ENCODE data around the gene P2RX3.

P2RX3 gene

DNA sequence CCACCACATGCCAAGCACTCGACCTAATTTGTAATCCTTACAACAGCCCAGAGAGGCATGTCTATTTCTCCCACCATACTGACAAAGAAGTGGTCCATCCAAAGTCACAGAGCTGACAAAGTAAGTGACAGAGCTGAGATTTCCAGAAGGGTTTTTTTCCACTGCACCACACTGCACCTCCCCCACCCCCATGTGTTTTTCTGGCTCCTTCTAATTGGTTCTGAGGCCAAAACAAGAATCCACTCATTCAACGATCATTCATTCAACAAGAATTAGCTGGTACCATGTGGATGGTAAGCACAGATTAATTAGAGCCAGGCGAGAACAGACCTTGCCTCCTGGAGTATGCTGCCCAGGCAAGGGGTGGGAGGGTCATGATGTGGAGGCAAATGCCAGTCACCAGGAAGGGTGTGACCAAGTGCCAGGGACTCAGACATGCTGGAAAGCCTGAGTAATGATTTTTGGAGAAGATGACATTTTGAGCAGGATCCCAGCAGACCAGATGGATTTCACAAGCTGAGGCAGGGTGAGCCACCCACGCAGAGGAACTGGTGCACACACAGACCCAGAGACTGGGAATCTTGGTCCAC lies 67.2 kb downstream of the P2RX3 start:
- no peak for FAIRE-seq

DNA sequence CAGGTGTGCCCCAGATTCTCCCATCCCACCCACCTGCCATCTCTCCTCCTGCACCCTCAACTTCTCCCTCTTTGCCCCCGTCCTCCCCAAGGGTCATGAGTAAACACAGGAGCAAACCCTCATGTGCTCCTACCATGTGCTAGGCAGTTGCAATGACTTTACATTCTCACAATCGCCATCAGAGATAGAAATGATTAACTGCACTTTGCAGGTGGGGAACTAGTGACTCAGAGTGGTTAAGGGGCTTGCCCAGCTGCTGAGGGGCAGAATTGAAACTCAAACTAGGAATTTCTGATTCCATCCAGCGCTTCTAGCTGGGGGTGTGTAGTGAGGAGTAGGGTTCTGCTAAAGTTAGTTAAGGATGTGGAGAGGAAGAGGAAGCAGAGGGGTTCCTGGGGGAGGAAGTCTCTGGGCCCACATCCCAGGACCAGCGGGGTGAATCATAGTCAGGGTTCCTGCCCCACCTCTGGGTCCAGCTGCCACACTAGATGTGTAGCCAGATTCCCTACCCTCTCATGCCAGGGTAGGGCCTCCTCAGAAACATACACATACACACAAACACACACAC lies 68.3 kb downstream of the P2RX3 start:
- no peak for FAIRE-seq

- no peak for FAIRE-seq
Measured at GRCh38 chr11:57407010-57407920, 69.1 kb downstream of the P2RX3 start.

GRCh38 chr11:57407941-57408475 lies 69.9 kb downstream of the P2RX3 start:
- FAIRE-seq = no peak

DNA sequence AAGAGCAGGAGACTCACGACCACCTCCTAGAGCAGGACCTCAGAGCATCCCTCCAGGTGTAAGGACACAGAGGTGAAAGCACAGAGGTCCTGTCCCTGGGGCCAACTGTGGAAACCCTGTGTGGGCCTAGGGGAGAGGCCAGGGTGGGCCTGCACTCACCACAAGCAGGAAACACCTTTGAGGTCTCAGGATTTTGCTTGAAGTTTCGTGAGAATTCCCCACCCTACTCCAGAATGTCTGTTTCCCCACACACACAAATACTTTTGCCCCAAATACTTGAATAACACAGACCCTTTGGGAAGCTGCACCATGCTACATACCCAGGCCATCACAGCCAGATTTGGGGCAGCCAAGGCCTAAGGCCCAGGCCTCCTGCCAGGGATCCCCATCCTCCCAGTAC lies 70.6 kb downstream of the P2RX3 start:
- no peak for FAIRE-seq

DNA sequence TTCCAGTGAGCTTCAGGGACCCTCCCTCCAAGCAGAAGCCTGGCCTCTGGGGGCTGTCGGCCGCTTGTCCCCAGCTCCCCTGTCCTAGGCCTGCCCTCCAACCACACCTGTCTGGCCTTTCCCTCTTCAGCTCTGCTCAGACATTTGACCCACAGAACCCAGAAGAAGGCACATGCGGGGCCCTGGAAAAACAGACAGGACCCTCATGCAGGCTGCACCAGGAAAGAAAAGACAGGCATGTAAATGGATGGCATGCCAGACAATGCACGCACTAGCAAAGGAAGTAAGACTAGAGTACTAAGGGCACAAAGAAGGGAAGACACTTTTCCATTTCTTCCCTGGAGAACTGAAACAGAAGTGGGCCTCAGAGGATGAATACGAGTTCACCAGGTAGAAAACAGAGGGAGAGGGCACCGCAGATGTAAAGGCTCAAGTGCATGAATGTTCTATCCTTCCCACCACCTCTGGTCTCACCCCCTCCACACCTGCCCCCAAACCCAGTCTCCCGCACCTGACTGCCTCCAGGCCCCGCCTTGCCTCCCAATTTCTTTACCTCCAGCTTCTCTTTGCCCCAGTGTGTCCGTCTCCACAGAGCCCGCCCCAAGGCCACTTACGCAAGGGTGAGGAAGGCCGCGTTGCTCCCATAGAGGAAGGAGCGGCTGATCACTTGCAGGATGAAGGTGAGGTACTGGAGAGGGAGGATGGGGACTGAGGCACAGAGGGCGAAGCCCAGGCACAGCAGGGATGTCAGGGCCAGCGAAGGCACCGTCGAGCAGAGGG lies 71.4 kb downstream of the P2RX3 start:
- no peak for FAIRE-seq

GRCh38 chr11:57410287-57410686 lies 72.1 kb downstream of the P2RX3 start:
- no peak for FAIRE-seq

DNA sequence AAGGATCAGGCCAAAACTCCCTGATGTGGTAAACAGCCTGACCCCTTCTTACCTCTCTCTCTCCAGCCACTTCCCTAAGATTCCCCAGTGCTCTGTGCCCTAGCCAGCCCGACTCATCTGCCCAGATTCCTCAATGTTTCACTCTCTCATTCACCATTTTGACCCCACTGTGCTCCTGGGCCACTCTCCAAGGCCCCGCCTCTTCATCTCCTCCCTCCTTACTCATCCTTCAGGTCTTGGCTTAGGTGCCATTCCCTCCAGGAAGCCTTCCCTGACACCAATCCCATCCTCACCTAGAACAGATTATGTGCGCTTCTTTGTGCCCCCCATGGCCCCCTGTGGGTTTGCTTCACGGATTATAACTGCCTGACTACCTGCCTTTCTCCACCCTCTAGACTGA lies 75.5 kb downstream of the P2RX3 start:
- FAIRE-seq = no peak

- FAIRE-seq = no peak
Measured at GRCh38 chr11:57414612-57415212, 76.6 kb downstream of the P2RX3 start.

DNA sequence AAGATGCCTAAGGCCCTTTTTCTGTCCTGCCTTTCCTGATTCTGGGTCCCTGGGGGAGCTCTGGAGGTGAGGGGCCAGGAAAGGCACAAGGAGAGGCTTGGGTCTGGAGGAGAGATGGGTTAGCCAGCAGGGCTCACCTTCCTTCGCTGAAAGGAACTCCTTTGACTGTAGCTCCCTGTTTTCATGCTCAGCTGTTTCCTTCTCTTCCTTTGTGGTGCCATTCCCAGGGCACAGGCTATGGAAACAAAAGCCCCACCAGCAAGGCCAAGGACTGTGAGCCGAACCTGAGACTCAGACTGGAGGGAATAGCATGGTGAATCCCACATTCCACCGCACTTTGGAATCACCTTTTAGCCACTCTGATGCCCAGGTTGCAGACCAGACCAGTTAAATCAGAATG lies 78.3 kb downstream of the P2RX3 start:
- no peak for FAIRE-seq

- no peak for FAIRE-seq
Measured at GRCh38 chr11:57417056-57417455, 78.9 kb downstream of the P2RX3 start.

GRCh38 chr11:57418131-57418530 lies 80.0 kb downstream of the P2RX3 start:
- FAIRE-seq = no peak

GRCh38 chr11:57419146-57419545 lies 81.0 kb downstream of the P2RX3 start:
- FAIRE-seq = no peak

DNA sequence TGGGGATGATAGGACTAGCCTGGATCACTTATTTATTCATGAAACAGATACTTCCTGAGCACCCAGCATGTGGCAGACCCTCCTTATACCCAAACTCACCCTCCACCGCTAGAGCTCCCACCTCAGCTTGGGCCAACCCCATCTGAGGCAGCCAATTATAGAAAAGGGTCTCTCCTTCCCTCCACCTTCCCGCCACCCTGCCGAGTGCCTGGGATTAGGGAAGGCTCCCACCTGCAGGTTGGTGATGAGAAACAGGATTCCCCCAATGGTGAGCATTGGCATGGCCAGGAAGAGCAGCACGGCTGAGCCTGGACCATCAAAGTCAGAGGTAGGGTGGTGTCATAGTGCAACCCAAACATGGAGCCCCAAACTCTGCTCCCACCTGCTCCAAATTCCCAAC lies 82.9 kb downstream of the P2RX3 start:
- no peak for FAIRE-seq

- no peak for FAIRE-seq
Measured at GRCh38 chr11:57421805-57422204, 83.7 kb downstream of the P2RX3 start.
